Endothelial cell of umbilical vein (primary cell): ENCODE data around the gene FBXO7.

Source experiments
- POLR2AphosphoS5 ChIP-seq: IDR thresholded peaks from 2 replicates; pipeline ENCODE4 v1.6.1; 2012; ENCODE audit warnings: low read depth, mild to moderate bottlenecking, control low read depth, low read length, moderate library complexity; ENCODE audit not compliant: insufficient read depth
- TF ChIP-seq, protein P1 (sequence below), 2 donors: IDR thresholded peaks; 1 replicate in 1 of 2; 2 replicates in 1 of 2; pipeline ENCODE4 v1.5.1; 2011; ENCODE audit warnings: low read length in 2 of 2, mild to moderate bottlenecking in 2 of 2, moderate library complexity in 2 of 2, control low read depth in 1 of 2, inconsistent platforms in 1 of 2, low read depth in 1 of 2; ENCODE audit not compliant: insufficient read depth in 1 of 2; ENCODE audit errors: extremely low read depth in 1 of 2

DNA sequence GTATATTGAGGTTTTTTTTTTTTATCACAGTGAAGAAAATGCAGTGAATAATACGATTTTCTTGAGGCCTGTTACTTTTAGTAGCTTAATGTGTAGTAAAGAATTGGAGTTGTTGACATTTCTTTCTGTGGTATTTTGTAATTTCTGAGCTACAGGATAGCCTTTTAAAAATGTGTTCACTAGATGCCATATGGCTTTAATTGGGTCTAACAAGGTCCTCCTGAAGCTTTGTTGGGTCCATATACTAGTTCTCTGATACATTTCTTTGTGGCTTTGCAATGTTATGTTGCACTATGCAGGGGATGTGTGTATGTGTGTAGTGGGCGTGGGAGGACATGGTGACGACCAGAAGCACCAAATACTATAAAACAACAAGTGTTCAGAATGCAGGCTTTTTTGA, 25.1 kb downstream of the FBXO7 start:
- TF ChIP-seq, protein P1, sequence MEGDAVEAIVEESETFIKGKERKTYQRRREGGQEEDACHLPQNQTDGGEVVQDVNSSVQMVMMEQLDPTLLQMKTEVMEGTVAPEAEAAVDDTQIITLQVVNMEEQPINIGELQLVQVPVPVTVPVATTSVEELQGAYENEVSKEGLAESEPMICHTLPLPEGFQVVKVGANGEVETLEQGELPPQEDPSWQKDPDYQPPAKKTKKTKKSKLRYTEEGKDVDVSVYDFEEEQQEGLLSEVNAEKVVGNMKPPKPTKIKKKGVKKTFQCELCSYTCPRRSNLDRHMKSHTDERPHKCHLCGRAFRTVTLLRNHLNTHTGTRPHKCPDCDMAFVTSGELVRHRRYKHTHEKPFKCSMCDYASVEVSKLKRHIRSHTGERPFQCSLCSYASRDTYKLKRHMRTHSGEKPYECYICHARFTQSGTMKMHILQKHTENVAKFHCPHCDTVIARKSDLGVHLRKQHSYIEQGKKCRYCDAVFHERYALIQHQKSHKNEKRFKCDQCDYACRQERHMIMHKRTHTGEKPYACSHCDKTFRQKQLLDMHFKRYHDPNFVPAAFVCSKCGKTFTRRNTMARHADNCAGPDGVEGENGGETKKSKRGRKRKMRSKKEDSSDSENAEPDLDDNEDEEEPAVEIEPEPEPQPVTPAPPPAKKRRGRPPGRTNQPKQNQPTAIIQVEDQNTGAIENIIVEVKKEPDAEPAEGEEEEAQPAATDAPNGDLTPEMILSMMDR (IDR thresholded peaks at IDR 0.05; ENCODE audit: extremely low read depth in 1 of 2, insufficient read depth in 1 of 2, low read depth in 1 of 2, low read length in 2 of 2): no peak
- no peak for TF ChIP-seq POLR2AphosphoS5
